ENCODE data around the gene NDUFV2. TPM values are rescaled to one million over a fixed set of nuclear protein-coding genes. Genes with fewer than 3 reads are reported as not detected.

NDUFV2 gene
- polyA plus RNA-seq, 3 donors, result 55.4 to 184 (median 162) TPM

DNA sequence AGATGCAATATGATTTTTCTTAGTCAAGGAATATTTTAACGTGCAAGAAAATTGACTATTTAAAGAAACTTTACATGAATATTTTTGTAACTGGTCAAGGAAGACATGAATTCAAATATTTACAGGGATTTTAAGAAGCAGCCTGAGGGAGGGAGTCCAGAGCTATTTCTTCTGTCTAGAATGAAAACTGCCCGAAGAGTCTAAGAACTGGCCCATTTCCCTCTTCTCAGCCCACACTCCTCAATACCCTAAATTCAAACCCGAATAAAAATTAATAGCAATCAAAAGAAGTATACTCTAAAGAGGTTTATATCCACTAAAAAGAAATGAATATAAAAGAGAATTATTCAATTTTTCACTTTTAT is 6.5 kb upstream of the NDUFV2 start:
- Histone ChIP-seq H3K9ac (ENCODE audit: insufficient read depth, low read length, poor library complexity, severe bottlenecking) (no peak overlapping the region), H3K36me3 (replicated peaks in 1 of 2; ENCODE audit: control insufficient read depth in 1 of 2, insufficient read depth in 2 of 2, low read length in 2 of 2) (no peaks in the 10 kb centered on the region), H3K9me3 (replicated peaks in 1 of 2; ENCODE audit: control insufficient read depth in 1 of 2, insufficient read depth in 1 of 2, low read length in 2 of 2) (no peaks in the 10 kb centered on the region), H2AFZ (ENCODE audit: insufficient read depth, low read depth, low read length, poor library complexity, severe bottlenecking) (no peak overlapping the region), H3K4me3 (replicated peaks in 1 of 3; ENCODE audit: low read depth in 2 of 3, low read length in 3 of 3) (no peak overlapping the region), H3K4me2 (replicated peaks; ENCODE audit: extremely low read depth, low read length, poor library complexity, severe bottlenecking) (no peak overlapping the region), H3K27ac (ENCODE audit: low read depth in 1 of 2, low read length in 2 of 2) (peak overlapping the region in 1 of 2 donors; percentile 62), H3K27me3 (ENCODE audit: control insufficient read depth in 2 of 2, insufficient read depth in 2 of 2, low read length in 2 of 2) (no peaks in the 10 kb centered on the region), H3K79me2 (ENCODE audit: insufficient read depth, low read length) (no peaks in the 10 kb centered on the region), H4K20me1 (ENCODE audit: insufficient read depth, low read length) (no peaks in the 10 kb centered on the region), H3K4me1 (ENCODE audit: control insufficient read depth in 1 of 2, insufficient read depth in 2 of 2, low read length in 2 of 2) (peaks cover 32 to 35% of the 10 kb centered on the region in 2 donors)
- Mint-ChIP-seq H3K27ac (peak overlapping the region in 2 of 7 donors; percentile 83 to 84), H3K9me3 (peaks cover 0 to 4% (median 0%) of the 10 kb centered on the region in 7 donors), H3K27me3 (ENCODE audit: low read depth in 3 of 3) (peaks cover 0 to 2% (median 0%) of the 10 kb centered on the region in 3 donors), H3K4me3 (peak overlapping the region in 1 of 2 donors; percentile 71), H3K4me1 (peaks cover 46% of the 10 kb centered on the region), H3K36me3 (no peaks in the 10 kb centered on the region)
- no CpG with 5 or more reads among the region's 3 CpGs for WGBS (ENCODE audit: insufficient coverage)
- DNase-seq, result no peak
- TF ChIP-seq, protein P1, sequence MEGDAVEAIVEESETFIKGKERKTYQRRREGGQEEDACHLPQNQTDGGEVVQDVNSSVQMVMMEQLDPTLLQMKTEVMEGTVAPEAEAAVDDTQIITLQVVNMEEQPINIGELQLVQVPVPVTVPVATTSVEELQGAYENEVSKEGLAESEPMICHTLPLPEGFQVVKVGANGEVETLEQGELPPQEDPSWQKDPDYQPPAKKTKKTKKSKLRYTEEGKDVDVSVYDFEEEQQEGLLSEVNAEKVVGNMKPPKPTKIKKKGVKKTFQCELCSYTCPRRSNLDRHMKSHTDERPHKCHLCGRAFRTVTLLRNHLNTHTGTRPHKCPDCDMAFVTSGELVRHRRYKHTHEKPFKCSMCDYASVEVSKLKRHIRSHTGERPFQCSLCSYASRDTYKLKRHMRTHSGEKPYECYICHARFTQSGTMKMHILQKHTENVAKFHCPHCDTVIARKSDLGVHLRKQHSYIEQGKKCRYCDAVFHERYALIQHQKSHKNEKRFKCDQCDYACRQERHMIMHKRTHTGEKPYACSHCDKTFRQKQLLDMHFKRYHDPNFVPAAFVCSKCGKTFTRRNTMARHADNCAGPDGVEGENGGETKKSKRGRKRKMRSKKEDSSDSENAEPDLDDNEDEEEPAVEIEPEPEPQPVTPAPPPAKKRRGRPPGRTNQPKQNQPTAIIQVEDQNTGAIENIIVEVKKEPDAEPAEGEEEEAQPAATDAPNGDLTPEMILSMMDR (IDR thresholded peaks at IDR 0.05), result no peak
- intact Hi-C loops (cut with micrococcal nuclease), result no loop called here

DNA sequence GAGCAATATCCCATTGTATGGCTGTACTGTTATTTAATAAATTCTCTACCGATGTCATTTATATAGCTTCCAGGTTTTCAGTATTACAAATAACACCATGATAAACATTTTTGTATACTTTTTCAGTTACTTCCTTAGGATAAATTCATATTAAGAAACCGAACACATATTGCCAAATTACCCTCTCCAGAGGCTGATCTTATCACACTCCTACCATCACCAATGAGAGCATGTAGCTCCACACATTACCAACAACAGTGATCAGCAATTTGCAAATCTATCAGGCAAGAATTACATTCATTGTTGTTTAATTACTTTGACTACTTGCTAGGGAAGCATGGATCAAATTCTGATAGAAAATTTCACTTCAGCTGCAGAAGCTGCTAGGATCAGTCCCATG is 5.8 kb upstream of the NDUFV2 start:
- H3K9me3 Mint-ChIP-seq, result peaks cover 0 to 4% (median 0%) of the 10 kb centered on the region in 7 donors
- DNase-seq, result no peak
- Histone ChIP-seq H3K27me3 (ENCODE audit: control insufficient read depth in 2 of 2, insufficient read depth in 2 of 2, low read length in 2 of 2) (no peaks in the 10 kb centered on the region), H3K27ac (ENCODE audit: low read depth in 1 of 2, low read length in 2 of 2) (no peak overlapping the region), H3K36me3 (replicated peaks in 1 of 2; ENCODE audit: control insufficient read depth in 1 of 2, insufficient read depth in 2 of 2, low read length in 2 of 2) (no peaks in the 10 kb centered on the region), H3K4me3 (replicated peaks in 1 of 3; ENCODE audit: low read depth in 2 of 3, low read length in 3 of 3) (no peak overlapping the region), H3K4me2 (replicated peaks; ENCODE audit: extremely low read depth, low read length, poor library complexity, severe bottlenecking) (no peak overlapping the region), H3K9me3 (replicated peaks in 1 of 2; ENCODE audit: control insufficient read depth in 1 of 2, insufficient read depth in 1 of 2, low read length in 2 of 2) (no peaks in the 10 kb centered on the region), H3K4me1 (ENCODE audit: control insufficient read depth in 1 of 2, insufficient read depth in 2 of 2, low read length in 2 of 2) (peaks cover 36 to 40% of the 10 kb centered on the region in 2 donors), H3K79me2 (ENCODE audit: insufficient read depth, low read length) (no peaks in the 10 kb centered on the region), H3K9ac (ENCODE audit: insufficient read depth, low read length, poor library complexity, severe bottlenecking) (no peak overlapping the region), H2AFZ (ENCODE audit: insufficient read depth, low read depth, low read length, poor library complexity, severe bottlenecking) (no peak overlapping the region), H4K20me1 (ENCODE audit: insufficient read depth, low read length) (no peaks in the 10 kb centered on the region)
- intact Hi-C loops (cut with micrococcal nuclease), result no loop called here
- no peak overlapping the region for H3K4me3 Mint-ChIP-seq
- H3K36me3 Mint-ChIP-seq, result no peaks in the 10 kb centered on the region
- peaks cover 46% of the 10 kb centered on the region for H3K4me1 Mint-ChIP-seq
- H3K27ac Mint-ChIP-seq, result no peak overlapping the region
- WGBS (ENCODE audit: insufficient coverage), result 20% methylated on average over 1 of the region's 2 CpGs
- peaks cover 0 to 2% (median 0%) of the 10 kb centered on the region in 3 donors for H3K27me3 Mint-ChIP-seq (ENCODE audit: low read depth in 3 of 3)
- TF ChIP-seq, protein P1 (IDR thresholded peaks at IDR 0.05), result no peak
